Esophagus squamous epithelium (tissue), 5 donors: ENCODE data around the gene VIT. TPM values are rescaled to one million over a fixed set of nuclear protein-coding genes. Genes with fewer than 3 reads are reported as not detected.
A peak's percentile ranks its signal among the peaks of the same experiment; 100 is the strongest.

Experiments
- DNase-seq: peaks from one replicate; lab custom pipeline; 2025; lab: John Stamatoyannopoulos, UW
- H3K27ac ChIP-seq, 4 donors: fragments of 200-600 bp; sonication (generic); one replicate each; pipeline ENCODE4 v1.5.1; 2016 to 2019; ENCODE audit warnings: mild to moderate bottlenecking in 1 of 4
- H3K27me3 ChIP-seq, 4 donors: fragments of 200-600 bp; sonication (generic); 1 replicate in 3 of 4; 2 replicates in 1 of 4; pipeline versions ENCODE4 v1.5.1 to v1.6.0; 2017 to 2021; ENCODE audit warnings: antibody characterized with exemption in 1 of 4
- H3K36me3 ChIP-seq, 3 donors: fragments of 200-600 bp; sonication (generic); one replicate each; pipeline ENCODE4 v1.5.1; 2016 to 2019
- H3K4me1 ChIP-seq, 3 donors: fragments of 200-600 bp; sonication (generic); one replicate each; pipeline ENCODE4 v1.5.1; 2017 to 2019
- H3K4me3 ChIP-seq, 4 donors: fragments of 200-600 bp; sonication (generic); 1 replicate in 3 of 4; 2 replicates in 1 of 4; pipeline ENCODE4 v1.5.1; 2016 to 2019; ENCODE audit warnings: mild to moderate bottlenecking in 2 of 4, moderate library complexity in 1 of 4
- H3K9me3 ChIP-seq, 3 donors: fragments of 200-600 bp; sonication (generic); one replicate each; pipeline ENCODE4 v1.5.1; 2016 to 2019
- CTCF ChIP-seq, 6 experiments: fragments of 450-650 bp in 4 of 6; fragments of 200-600 bp in 2 of 6; sonication (generic) in 2 of 6; IDR thresholded peaks; one replicate each; pipeline ENCODE4 v1.5.1; 2016 to 2019; ENCODE audit warnings: antibody characterized with exemption in 6 of 6, mild to moderate bottlenecking in 4 of 6, moderate library complexity in 4 of 6
- POLR2A ChIP-seq, 4 donors: fragments of 450-650 bp; IDR thresholded peaks; one replicate each; pipeline ENCODE4 v1.6.1; 2017; ENCODE audit warnings: antibody characterized with exemption in 4 of 4, mild to moderate bottlenecking in 4 of 4, moderate library complexity in 3 of 4
- whole genome bisulfite sequencing, 2 donors: methylation state at CpG; one replicate each; pipeline ENCODE4 v1.1.5; 2018; 5-methylcytosine and 5-hydroxymethylcytosine counted together
- intact Hi-C: fragments of 100-400 bp; cut with DNase I; formaldehyde crosslinking; loops from one replicate; pipeline ENCODE4 v1.15.0; 2022
- total RNA-seq, 4 donors: library from RNA; depleted of rRNA; stranded (reverse); fragments of >200 nt; gene quantifications; one replicate each; pipeline ENCODE4 v1.1.0, GENCODE V29; 2016
- donor health status: DM: yes; HTN: yes; CAD: no.

Gene VIT
- total RNA-seq, 4 donors from 2014 or later: 2.9 to 36.8 (median 10.6) TPM

GRCh38 chr2:36663295-36663694 lies 33.2 kb upstream of the VIT start:
- 57 to 75% methylated on average over 2 of the region's 2 CpGs for WGBS, 2 donors
- no peak for DNase-seq
- Histone ChIP-seq H3K4me1 (peaks cover 0 to 12% (median 0%) of the 10 kb centered on the region in 3 donors), H3K36me3 (no peaks in the 10 kb centered on the region), H3K27ac (no peak overlapping the region), H3K4me3 (no peak overlapping the region), H3K27me3 (peaks cover 0 to 4% (median 0%) of the 10 kb centered on the region in 4 donors), H3K9me3 (no peaks in the 10 kb centered on the region)
- TF ChIP-seq POLR2A (IDR thresholded peaks at IDR 0.05): no peak
- TF ChIP-seq CTCF (IDR thresholded peaks at IDR 0.05): no peak
- intact Hi-C loops: loop anchor here (5.0 kb wide), 1 partner anchor 311 kb away; no protein-coding TSS in a partner anchor

- no peaks in the 10 kb centered on the region for H3K9me3 ChIP-seq
- H3K4me3 ChIP-seq: no peak overlapping the region
- H3K27ac ChIP-seq: peak overlapping the region in 1 of 4 donors; percentile 29
- 29 to 36% methylated on average over 12 of the region's 12 CpGs for WGBS, 2 donors
- DNase-seq: no peak
- peaks cover 0 to 4% (median 0%) of the 10 kb centered on the region in 4 donors for H3K27me3 ChIP-seq
- TF ChIP-seq CTCF (IDR thresholded peaks at IDR 0.05) (peak; percentile 51 to 79 (median 74)), POLR2A (IDR thresholded peaks at IDR 0.05) (no peak)
- no peaks in the 10 kb centered on the region for H3K36me3 ChIP-seq
- intact Hi-C loops: loop anchor here (5.0 kb wide), 1 partner anchor 312 kb away; no protein-coding TSS in a partner anchor
- peaks cover 0 to 12% (median 0%) of the 10 kb centered on the region in 3 donors for H3K4me1 ChIP-seq
Observed at GRCh38 chr2:36663851-36664695, 32.4 kb upstream of the VIT start.

- Histone ChIP-seq H3K4me1 (peaks cover 0 to 12% (median 0%) of the 10 kb centered on the region in 3 donors), H3K36me3 (no peaks in the 10 kb centered on the region), H3K27me3 (peaks cover 0 to 4% (median 0%) of the 10 kb centered on the region in 4 donors), H3K4me3 (no peak overlapping the region), H3K27ac (no peak overlapping the region), H3K9me3 (no peaks in the 10 kb centered on the region)
- no peak for TF ChIP-seq POLR2A (IDR thresholded peaks at IDR 0.05)
- TF ChIP-seq CTCF (IDR thresholded peaks at IDR 0.05): no peak
- intact Hi-C loops: loop anchor here (5.0 kb wide), 1 partner anchor 312 kb away; no protein-coding TSS in a partner anchor
- 11 to 48% methylated on average over 1 of the region's 1 CpG for WGBS, 2 donors
- no peak for DNase-seq
Observed at GRCh38 chr2:36664696-36665076, 31.8 kb upstream of the VIT start.

GRCh38 chr2:36667931-36668330 lies 28.6 kb upstream of the VIT start:
- TF ChIP-seq POLR2A (IDR thresholded peaks at IDR 0.05) (no peak), CTCF (IDR thresholded peaks at IDR 0.05) (no peak)

More at GRCh38 chr2:36667931-36668330, 28.6 kb upstream of the VIT start:
- intact Hi-C loops: no loop called here
- Histone ChIP-seq H3K36me3 (no peaks in the 10 kb centered on the region), H3K27ac (no peak overlapping the region), H3K4me1 (peaks cover 0 to 7% (median 0%) of the 10 kb centered on the region in 3 donors), H3K27me3 (peaks cover 0 to 4% (median 0%) of the 10 kb centered on the region in 4 donors), H3K9me3 (no peaks in the 10 kb centered on the region), H3K4me3 (no peak overlapping the region)
- WGBS, 2 donors: 81 to 84% methylated on average over 9 of the region's 9 CpGs
- DNase-seq: no peak
